ENCODE results near the gene POLE2.

Gene POLE2

DNA sequence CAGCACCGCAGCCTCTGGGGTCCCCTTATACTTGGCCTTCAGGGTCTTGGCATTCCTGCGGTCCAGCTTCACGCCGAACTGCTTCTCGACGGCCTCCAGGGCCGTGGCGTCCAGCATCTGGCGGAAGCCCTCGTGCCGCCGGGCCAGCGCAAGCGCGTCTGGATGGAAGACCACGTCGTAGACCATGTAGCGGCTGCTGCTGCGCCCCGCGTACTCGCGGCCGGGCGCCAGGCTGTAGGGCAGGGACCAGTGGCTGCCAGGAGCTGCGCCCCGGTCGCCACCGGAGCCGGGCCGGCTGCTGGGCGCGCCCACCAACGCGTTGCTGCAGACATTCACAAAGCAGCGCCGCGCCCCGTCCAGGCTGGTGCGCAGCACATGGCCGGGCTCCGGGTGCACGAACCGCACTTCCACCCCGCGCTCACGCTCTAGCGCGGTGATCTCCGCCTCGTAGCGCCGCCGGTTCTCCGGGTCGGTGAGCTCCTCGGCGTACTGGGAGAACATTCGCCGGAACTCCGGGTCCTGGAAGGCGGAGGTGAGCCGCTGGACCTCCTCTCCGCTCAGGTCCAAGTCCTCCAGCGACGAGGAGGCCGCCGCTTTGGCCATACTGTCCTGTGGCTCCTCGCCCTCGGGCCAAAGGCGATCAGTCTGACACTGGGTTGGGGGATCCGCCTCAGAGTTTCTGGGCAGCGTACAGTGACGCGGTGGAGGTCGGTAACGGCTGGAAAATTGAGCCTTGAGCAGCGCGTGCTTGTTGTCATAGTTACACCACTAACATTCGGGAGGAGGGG, 53.3 kb downstream of the POLE2 start, which contains the start of gene DNAAF2:
DNAAF2 (minus strand) TSS at position 698 of the 788 bp plus-strand sequence; CDS start at position 603, 95 bp downstream.
- H3K27me3 ChIP-seq (ENCODE audit: insufficient read depth, low read length, poor library complexity, severe bottlenecking), result no peaks in the 10 kb centered on the region
- peak within 1 kb of the TSS; percentile 89 for H3K4me2 ChIP-seq (ENCODE audit: low read depth, low read length, poor library complexity, severe bottlenecking)
- peaks cover 22% of the 10 kb centered on the region for H3K4me1 ChIP-seq (ENCODE audit: insufficient read depth, low read length, poor library complexity, severe bottlenecking)
- no peaks in the 10 kb centered on the region for H3K36me3 ChIP-seq (ENCODE audit: insufficient read depth, low read length)
- peaks cover 27% of the 10 kb centered on the region for H4K20me1 ChIP-seq (ENCODE audit: insufficient read depth, low read length, poor library complexity, severe bottlenecking)
- H3K4me3 ChIP-seq (ENCODE audit: low read length, poor library complexity, severe bottlenecking), result peak within 1 kb of the TSS; percentile 90
- peak within 1 kb of the TSS; percentile 91 for H3K9ac ChIP-seq (ENCODE audit: low read depth, low read length, poor library complexity, severe bottlenecking)
- H3F3A ChIP-seq (ENCODE audit: low read depth), result no peaks in the 10 kb centered on the region
- no peaks in the 10 kb centered on the region for H3K9me2 ChIP-seq (replicated peaks; ENCODE audit: low read depth, low read length)
- no peaks in the 10 kb centered on the region for H3K9me3 ChIP-seq (ENCODE audit: insufficient read depth, low read depth, low read length)
- peak within 1 kb of the TSS; percentile 92 for H2AFZ ChIP-seq (ENCODE audit: low read length)
- peaks cover 68% of the 10 kb centered on the region for H3K79me2 ChIP-seq (ENCODE audit: insufficient read depth, low read length)
- no peak for TF ChIP-seq EZH2phosphoT487 (IDR thresholded peaks at IDR 0.05; ENCODE audit: borderline replicate concordance)
- TF ChIP-seq, protein P1, sequence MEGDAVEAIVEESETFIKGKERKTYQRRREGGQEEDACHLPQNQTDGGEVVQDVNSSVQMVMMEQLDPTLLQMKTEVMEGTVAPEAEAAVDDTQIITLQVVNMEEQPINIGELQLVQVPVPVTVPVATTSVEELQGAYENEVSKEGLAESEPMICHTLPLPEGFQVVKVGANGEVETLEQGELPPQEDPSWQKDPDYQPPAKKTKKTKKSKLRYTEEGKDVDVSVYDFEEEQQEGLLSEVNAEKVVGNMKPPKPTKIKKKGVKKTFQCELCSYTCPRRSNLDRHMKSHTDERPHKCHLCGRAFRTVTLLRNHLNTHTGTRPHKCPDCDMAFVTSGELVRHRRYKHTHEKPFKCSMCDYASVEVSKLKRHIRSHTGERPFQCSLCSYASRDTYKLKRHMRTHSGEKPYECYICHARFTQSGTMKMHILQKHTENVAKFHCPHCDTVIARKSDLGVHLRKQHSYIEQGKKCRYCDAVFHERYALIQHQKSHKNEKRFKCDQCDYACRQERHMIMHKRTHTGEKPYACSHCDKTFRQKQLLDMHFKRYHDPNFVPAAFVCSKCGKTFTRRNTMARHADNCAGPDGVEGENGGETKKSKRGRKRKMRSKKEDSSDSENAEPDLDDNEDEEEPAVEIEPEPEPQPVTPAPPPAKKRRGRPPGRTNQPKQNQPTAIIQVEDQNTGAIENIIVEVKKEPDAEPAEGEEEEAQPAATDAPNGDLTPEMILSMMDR (conservative IDR thresholded peaks at IDR 0.05; ENCODE audit: low read length), result no peak

DNA sequence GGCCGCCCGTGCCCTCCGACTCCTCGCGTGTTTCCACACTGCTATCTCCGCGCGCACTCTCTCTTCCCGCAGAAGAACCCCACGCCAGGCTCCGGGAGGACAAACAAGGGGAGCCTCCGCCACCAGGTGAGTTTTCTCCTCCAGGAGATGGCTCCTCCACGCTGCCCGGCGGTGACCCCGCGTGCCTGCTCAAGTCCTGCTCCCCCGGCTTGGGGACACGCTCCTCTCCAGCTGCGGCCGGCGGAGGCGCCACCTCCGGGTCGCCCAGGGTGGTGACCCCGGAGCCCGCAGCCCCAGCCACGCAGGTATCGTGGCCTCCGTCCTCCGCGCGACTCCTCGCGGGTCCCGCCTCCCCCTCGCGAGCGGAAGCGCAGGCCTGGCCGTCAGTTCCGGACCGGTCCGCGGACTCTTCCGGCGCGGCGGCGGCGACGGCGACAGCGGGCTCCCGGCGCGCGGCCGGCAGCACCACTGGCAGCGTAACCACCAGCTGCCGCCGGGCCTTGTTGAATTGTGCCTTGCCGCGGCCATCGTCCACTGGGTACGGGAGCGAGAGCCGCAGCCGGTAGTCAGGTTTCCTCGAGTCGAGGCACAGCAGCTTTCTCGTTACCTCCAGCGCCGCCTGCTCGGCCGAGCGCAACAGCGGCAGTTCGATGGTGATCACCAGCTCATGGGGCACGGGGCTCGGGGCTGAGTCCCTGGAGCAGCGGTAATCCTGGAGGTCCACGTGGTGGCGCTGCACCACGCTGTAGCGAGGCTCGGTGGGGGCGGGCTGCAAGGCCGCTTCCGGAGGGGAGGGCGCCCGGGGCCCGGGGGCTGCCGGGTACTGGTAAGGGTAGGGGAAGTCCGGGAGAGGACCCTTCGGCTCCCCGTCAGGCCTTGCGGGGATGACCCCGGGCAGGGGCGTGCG, 54.1 kb downstream of the POLE2 start:
- Histone ChIP-seq H3K9me3 (ENCODE audit: insufficient read depth, low read depth, low read length) (no peaks in the 10 kb centered on the region), H3K36me3 (ENCODE audit: insufficient read depth, low read length) (no peaks in the 10 kb centered on the region), H4K20me1 (ENCODE audit: insufficient read depth, low read length, poor library complexity, severe bottlenecking) (peaks cover 27% of the 10 kb centered on the region), H3K9ac (ENCODE audit: low read depth, low read length, poor library complexity, severe bottlenecking) (peak overlapping the region; percentile 91), H2AFZ (ENCODE audit: low read length) (peak overlapping the region; percentile 92), H3F3A (ENCODE audit: low read depth) (no peaks in the 10 kb centered on the region), H3K9me2 (replicated peaks; ENCODE audit: low read depth, low read length) (no peaks in the 10 kb centered on the region), H3K4me3 (ENCODE audit: low read length, poor library complexity, severe bottlenecking) (peak overlapping the region; percentile 90), H3K4me1 (ENCODE audit: insufficient read depth, low read length, poor library complexity, severe bottlenecking) (peaks cover 30% of the 10 kb centered on the region), H3K79me2 (ENCODE audit: insufficient read depth, low read length) (peaks cover 77% of the 10 kb centered on the region), H3K27me3 (ENCODE audit: insufficient read depth, low read length, poor library complexity, severe bottlenecking) (no peaks in the 10 kb centered on the region), H3K4me2 (ENCODE audit: low read depth, low read length, poor library complexity, severe bottlenecking) (peak overlapping the region; percentile 89)
- TF ChIP-seq EZH2phosphoT487 (IDR thresholded peaks at IDR 0.05; ENCODE audit: borderline replicate concordance), result no peak
- TF ChIP-seq, protein P1 (conservative IDR thresholded peaks at IDR 0.05; ENCODE audit: low read length), result peak; percentile 77

DNA sequence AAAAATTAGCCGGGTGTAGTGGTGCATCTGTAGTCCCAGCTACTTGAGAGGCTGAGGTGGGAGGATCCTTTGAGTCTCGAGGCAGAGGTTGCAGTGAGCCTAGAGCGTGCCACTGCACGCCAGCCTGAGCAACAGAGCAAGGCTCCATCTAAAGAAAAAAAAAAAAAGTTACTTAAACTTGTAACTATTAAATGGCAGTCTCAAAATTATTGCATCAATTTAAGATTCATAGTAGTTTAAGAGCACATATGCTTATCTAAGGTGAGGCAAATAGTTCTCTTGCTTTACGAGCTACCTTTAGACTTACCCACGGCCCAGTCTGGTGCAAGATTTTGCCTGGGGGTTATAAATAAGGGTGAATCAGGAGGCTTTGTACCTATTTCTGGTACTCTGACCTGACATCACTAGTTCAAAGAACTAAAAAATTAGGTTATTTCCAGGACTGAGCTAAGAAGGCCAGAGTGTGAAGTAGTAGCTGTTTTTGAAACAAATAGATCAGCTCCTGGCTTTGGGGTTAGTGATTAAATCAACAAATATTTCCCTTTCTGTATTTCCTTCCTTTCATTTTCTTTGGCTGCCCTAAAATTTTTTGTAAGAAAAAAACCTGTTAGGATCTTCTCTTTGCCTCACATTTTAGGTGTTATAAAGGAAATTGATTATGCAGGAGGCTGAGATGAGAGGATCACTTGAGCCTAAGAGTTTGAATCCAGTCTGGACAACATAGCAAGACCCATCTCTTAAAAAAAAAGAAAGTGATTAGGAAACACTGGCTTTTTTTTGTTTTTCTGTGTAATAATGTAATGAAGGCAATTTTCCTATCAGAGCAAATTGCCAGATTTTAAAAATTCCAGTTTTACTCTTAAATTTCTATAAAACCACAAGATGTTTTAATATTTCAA, 63.8 kb downstream of the POLE2 start:
- Histone ChIP-seq H3K9me3 (ENCODE audit: insufficient read depth, low read depth, low read length) (no peaks in the 10 kb centered on the region), H3K36me3 (ENCODE audit: insufficient read depth, low read length) (no peaks in the 10 kb centered on the region), H3K9ac (ENCODE audit: low read depth, low read length, poor library complexity, severe bottlenecking) (peak overlapping the region; percentile 96), H2AFZ (ENCODE audit: low read length) (no peak overlapping the region), H3K4me1 (ENCODE audit: insufficient read depth, low read length, poor library complexity, severe bottlenecking) (peaks cover 36% of the 10 kb centered on the region), H3K4me3 (ENCODE audit: low read length, poor library complexity, severe bottlenecking) (peak overlapping the region; percentile 91), H3F3A (ENCODE audit: low read depth) (peaks cover 13% of the 10 kb centered on the region; the same call in 1 of the 2 replicates), H3K27me3 (ENCODE audit: insufficient read depth, low read length, poor library complexity, severe bottlenecking) (no peaks in the 10 kb centered on the region), H3K4me2 (ENCODE audit: low read depth, low read length, poor library complexity, severe bottlenecking) (peak overlapping the region; percentile 98), H3K79me2 (ENCODE audit: insufficient read depth, low read length) (peaks cover 80% of the 10 kb centered on the region), H4K20me1 (ENCODE audit: insufficient read depth, low read length, poor library complexity, severe bottlenecking) (peaks cover 61% of the 10 kb centered on the region), H3K9me2 (replicated peaks; ENCODE audit: low read depth, low read length) (no peaks in the 10 kb centered on the region)
- TF ChIP-seq, protein P1 (conservative IDR thresholded peaks at IDR 0.05; ENCODE audit: low read length), result no peak
- TF ChIP-seq EZH2phosphoT487 (IDR thresholded peaks at IDR 0.05; ENCODE audit: borderline replicate concordance), result no peak

All from Loucy (cell line).